ENCODE results near the gene CA14.
"Not testable (repeated sequence)": the region's sequence is repeated elsewhere in the genome, so short reads cannot be mapped to it uniquely, and the experiment has no call there.

Gene CA14

DNA sequence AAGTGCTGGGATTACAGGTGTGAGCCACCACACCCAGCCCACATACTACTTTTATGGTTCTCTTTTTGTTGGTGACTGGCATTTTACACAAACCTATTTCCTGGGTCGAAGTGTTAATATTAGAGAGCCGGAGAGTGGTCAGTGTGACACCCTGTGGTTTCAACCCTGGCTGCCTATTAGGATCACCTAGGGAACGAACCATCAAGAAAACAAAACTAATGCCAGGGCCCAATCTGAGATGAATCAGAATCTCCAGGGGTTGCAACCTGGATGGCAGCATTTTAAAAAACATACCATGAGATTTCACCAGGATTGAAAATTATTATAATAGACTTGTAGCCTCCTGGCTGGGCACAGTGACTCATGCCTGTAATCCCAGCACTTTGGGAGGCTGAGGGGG lies 42.1 kb downstream of the CA14 start:
- no peaks in the 10 kb centered on the region for H3K9me3 ChIP-seq (ENCODE audit: severe bottlenecking)
- no peaks in the 10 kb centered on the region for H3K27me3 ChIP-seq (ENCODE audit: insufficient read depth, poor library complexity, severe bottlenecking)
- no peaks in the 10 kb centered on the region for H3K4me1 ChIP-seq (ENCODE audit: insufficient read depth, poor library complexity, severe bottlenecking)
- DNase-seq (ENCODE audit: low spot score) (no peak), ATAC-seq (ENCODE audit: low read depth) (no peak)
- TF ChIP-seq, protein P1, sequence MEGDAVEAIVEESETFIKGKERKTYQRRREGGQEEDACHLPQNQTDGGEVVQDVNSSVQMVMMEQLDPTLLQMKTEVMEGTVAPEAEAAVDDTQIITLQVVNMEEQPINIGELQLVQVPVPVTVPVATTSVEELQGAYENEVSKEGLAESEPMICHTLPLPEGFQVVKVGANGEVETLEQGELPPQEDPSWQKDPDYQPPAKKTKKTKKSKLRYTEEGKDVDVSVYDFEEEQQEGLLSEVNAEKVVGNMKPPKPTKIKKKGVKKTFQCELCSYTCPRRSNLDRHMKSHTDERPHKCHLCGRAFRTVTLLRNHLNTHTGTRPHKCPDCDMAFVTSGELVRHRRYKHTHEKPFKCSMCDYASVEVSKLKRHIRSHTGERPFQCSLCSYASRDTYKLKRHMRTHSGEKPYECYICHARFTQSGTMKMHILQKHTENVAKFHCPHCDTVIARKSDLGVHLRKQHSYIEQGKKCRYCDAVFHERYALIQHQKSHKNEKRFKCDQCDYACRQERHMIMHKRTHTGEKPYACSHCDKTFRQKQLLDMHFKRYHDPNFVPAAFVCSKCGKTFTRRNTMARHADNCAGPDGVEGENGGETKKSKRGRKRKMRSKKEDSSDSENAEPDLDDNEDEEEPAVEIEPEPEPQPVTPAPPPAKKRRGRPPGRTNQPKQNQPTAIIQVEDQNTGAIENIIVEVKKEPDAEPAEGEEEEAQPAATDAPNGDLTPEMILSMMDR (IDR thresholded peaks at IDR 0.05; ENCODE audit: poor library complexity, severe bottlenecking): no peak
- peaks cover 92% of the 10 kb centered on the region for H3K36me3 ChIP-seq (ENCODE audit: low read depth)
- H3K4me3 ChIP-seq (ENCODE audit: severe bottlenecking): no peak overlapping the region
- no peak overlapping the region for H3K27ac ChIP-seq (ENCODE audit: poor library complexity, severe bottlenecking)

DNA sequence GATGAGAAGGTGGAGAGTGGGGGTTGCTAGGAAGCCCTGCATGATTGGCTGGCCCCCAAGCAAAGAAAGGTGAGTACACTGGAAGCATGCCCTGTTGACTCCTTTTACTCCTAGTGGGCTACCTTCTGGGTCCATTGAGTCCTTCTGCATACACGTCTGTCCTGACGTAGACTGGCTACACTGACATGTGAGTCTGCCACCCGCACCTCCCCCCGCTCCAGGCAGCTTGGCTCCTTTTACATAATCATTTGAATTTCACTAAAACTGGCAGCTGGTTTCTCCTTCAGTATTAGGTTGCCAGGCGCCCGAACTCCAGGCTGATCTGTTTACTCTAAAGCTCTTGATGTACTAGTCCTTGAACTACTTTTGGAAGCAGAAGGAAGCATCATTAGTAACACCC lies 44.8 kb downstream of the CA14 start:
- Histone ChIP-seq H3K4me3 (ENCODE audit: severe bottlenecking) (no peak overlapping the region), H3K27me3 (ENCODE audit: insufficient read depth, poor library complexity, severe bottlenecking) (no peaks in the 10 kb centered on the region), H3K4me1 (ENCODE audit: insufficient read depth, poor library complexity, severe bottlenecking) (no peaks in the 10 kb centered on the region), H3K27ac (ENCODE audit: poor library complexity, severe bottlenecking) (no peak overlapping the region), H3K9me3 (ENCODE audit: severe bottlenecking) (no peaks in the 10 kb centered on the region), H3K36me3 (ENCODE audit: low read depth) (peaks cover 87% of the 10 kb centered on the region)
- DNase-seq (ENCODE audit: low spot score): no peak
- no peak for ATAC-seq (ENCODE audit: low read depth)
- TF ChIP-seq, protein P1 (IDR thresholded peaks at IDR 0.05; ENCODE audit: poor library complexity, severe bottlenecking): no peak

DNA sequence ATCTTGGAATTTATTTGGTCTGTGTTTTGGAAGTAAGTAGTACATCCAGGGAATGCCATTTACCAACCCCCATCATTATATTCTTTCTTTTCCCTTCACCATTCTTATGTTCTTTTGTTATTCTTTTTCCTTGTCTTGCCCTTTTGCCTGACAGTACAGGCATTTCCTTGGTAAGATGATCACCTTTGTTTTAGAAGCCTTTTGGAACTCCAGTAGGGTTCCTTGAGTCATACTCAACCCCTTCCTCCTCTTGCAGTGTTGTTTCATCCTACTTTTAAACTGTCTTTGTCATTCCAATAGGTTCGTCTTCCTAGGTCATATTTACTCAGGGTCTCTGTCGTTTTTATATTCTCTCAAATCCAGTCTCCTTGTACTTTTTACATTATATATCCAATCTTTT lies 45.3 kb downstream of the CA14 start:
- no peaks in the 10 kb centered on the region for H3K27me3 ChIP-seq (ENCODE audit: insufficient read depth, poor library complexity, severe bottlenecking)
- no peaks in the 10 kb centered on the region for H3K4me1 ChIP-seq (ENCODE audit: insufficient read depth, poor library complexity, severe bottlenecking)
- TF ChIP-seq, protein P1 (IDR thresholded peaks at IDR 0.05; ENCODE audit: poor library complexity, severe bottlenecking): no peak
- H3K4me3 ChIP-seq (ENCODE audit: severe bottlenecking): no peak overlapping the region
- H3K9me3 ChIP-seq (ENCODE audit: severe bottlenecking): no peaks in the 10 kb centered on the region
- no peak overlapping the region for H3K27ac ChIP-seq (ENCODE audit: poor library complexity, severe bottlenecking)
- ATAC-seq (ENCODE audit: low read depth): no peak
- no peak for DNase-seq (ENCODE audit: low spot score)
- H3K36me3 ChIP-seq (ENCODE audit: low read depth): peaks cover 87% of the 10 kb centered on the region

DNA sequence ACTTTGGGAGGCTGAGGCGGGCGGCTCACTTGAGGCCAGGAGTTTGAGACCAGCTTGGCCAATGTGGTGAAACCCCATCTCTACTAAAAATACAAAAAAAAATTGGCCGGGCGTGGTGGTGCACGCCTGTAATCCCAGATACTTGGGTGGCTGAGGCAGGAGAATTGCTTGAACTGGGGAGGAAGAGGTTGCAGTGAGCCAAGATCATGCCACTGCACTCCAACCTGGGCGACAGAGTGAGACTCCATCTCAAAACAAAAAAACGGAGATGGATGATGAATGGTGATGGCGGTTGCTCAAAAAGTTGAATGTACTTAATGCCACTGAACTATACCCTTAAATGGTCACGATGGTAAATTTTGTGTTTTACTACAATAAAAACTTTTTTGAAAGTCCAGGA lies 51.0 kb downstream of the CA14 start:
- peaks cover 41% of the 10 kb centered on the region for H3K36me3 ChIP-seq (ENCODE audit: low read depth)
- H3K27ac ChIP-seq (ENCODE audit: poor library complexity, severe bottlenecking); H3K4me3 ChIP-seq (ENCODE audit: severe bottlenecking); ATAC-seq (ENCODE audit: low read depth); H3K9me3 ChIP-seq (ENCODE audit: severe bottlenecking); DNase-seq (ENCODE audit: low spot score); H3K4me1 ChIP-seq (ENCODE audit: insufficient read depth, poor library complexity, severe bottlenecking); H3K27me3 ChIP-seq (ENCODE audit: insufficient read depth, poor library complexity, severe bottlenecking): not testable (repeated sequence)

DNA sequence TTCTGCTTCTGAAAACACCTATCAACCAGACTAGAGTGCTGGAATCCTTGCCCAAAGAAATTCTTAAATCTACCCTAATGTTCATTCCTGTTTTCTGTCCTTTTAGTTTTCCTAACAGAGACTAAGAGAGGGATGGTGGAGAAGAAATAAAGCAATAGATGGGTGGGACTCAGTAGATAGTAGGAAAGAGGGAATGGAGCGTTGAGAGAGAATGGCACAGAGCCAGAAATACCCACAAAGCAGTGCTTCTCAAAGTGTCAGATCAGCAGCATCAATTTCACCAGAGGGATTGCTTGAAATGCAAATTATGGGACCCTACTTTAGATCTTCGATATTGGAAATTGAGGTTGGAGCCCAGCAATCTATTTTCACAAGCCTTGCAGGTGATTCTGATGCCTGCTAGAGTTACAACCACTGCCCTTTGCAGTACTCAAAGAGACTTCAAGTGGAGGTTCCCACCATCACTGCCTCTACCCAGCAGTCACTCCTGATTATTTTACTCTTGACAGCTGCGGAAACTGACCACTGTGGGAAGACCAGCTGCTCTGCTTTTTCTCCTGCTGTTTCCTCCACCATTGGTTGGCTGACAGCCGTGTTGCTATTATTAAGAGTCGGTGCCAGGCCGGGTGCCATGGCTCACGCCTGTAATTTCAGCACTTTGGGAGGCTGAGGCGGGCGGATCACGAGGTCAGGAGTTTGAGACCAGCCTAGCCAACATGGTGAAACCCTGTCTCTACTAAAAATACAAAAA lies 52.4 kb downstream of the CA14 start:
- Histone ChIP-seq H3K36me3 (ENCODE audit: low read depth) (peaks cover 32% of the 10 kb centered on the region), H3K27ac (ENCODE audit: poor library complexity, severe bottlenecking) (no peak overlapping the region), H3K4me3 (ENCODE audit: severe bottlenecking) (no peak overlapping the region), H3K27me3 (ENCODE audit: insufficient read depth, poor library complexity, severe bottlenecking) (no peaks in the 10 kb centered on the region), H3K9me3 (ENCODE audit: severe bottlenecking) (no peaks in the 10 kb centered on the region), H3K4me1 (ENCODE audit: insufficient read depth, poor library complexity, severe bottlenecking) (no peaks in the 10 kb centered on the region)
- TF ChIP-seq, protein P1 (IDR thresholded peaks at IDR 0.05; ENCODE audit: poor library complexity, severe bottlenecking): no peak
- no peak for ATAC-seq (ENCODE audit: low read depth)
- no peak for DNase-seq (ENCODE audit: low spot score)

All from RWPE2 (cell line).